SH-SY5Y (cell line): ENCODE data around the gene POMGNT2.

ENCODE experiments used
- GATA2 ChIP-seq: IDR thresholded peaks from 2 replicates; pipeline ENCODE4 v1.6.1; 2011; ENCODE audit warnings: mild to moderate bottlenecking, low read depth, low read length
- GATA3 ChIP-seq: IDR thresholded peaks from 2 replicates; pipeline ENCODE4 v1.6.1; 2011; ENCODE audit warnings: low read depth, mild to moderate bottlenecking, low read length, moderate library complexity

DNA sequence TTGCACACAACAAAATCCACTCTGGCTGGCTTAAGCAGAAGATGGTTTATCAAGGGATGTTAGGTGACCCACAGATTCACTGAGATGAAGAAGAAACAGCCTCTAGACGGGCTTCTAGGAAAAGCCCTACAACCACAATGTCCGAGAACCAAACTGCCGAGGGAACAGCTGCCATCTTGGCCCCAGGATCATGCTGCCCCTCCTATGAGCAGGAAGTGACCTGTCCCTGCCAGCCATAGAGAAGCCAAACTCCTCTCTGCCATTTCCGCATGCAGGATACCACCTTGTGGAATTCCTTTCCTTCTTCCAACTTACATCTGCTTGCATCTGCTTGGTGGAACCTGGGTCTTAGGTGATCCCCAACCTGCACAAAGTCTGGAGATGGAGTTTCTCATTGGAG, 11.4 kb upstream of the POMGNT2 start:
- no peak for TF ChIP-seq GATA3
- TF ChIP-seq GATA2: no peak
